ENCODE results near the gene TPCN2. TPM values are rescaled to one million over a fixed set of nuclear protein-coding genes. Genes with fewer than 3 reads are reported as not detected.

The TPCN2 gene
- total and polyA plus RNA-seq, 9 of the 15 experiments (the other 6 are each of a cell fraction or from before 2014, with no cell fraction given): 0.66 to 10.2 (median 4.6) TPM

- Histone ChIP-seq H3K27ac (ENCODE audit: extremely low read depth, low read depth, low read length) (no peak overlapping the region), H3K79me2 (ENCODE audit: control insufficient read depth, insufficient read depth, low read length) (no peaks in the 10 kb centered on the region), H2AFZ (ENCODE audit: low read depth, low read length) (no peak overlapping the region; the same call in 1 of the 2 replicates), H3K4me2 (ENCODE audit: insufficient read depth, low read length) (peak overlapping the region; percentile 19; the same call in 1 of the 2 replicates), H3K9me3 (replicated peaks; ENCODE audit: control insufficient read depth, insufficient read depth, low read depth, low read length) (no peaks in the 10 kb centered on the region), H4K20me1 (replicated peaks; ENCODE audit: control insufficient read depth, insufficient read depth, low read length) (no peaks in the 10 kb centered on the region), H3K4me1 (replicated peaks in 1 of 2; ENCODE audit: control insufficient read depth in 2 of 2, insufficient read depth in 2 of 2, low read length in 2 of 2) (peaks cover 14 to 23% of the 10 kb centered on the region in 2 experiments; a peak in 4 of 5 replicates), H3K27me3 (ENCODE audit: control insufficient read depth in 2 of 2, insufficient read depth in 2 of 2, low read length in 2 of 2) (peaks cover 0 to 3% of the 10 kb centered on the region in 2 experiments; a peak in 2 of 5 replicates), H3K9me1 (ENCODE audit: control insufficient read depth, insufficient read depth, low read length) (no peaks in the 10 kb centered on the region), H3K36me3 (ENCODE audit: control insufficient read depth, insufficient read depth, low read length) (no peaks in the 10 kb centered on the region), H3K4me3 (no peak overlapping the region), H3K9ac (ENCODE audit: insufficient read depth in 1 of 2, low read depth in 2 of 2, low read length in 2 of 2) (no peak overlapping the region; a peak in 1 of 4 replicates)
- intact Hi-C loops (cut with micrococcal nuclease): loop anchor here (10.0 kb wide), 4 partner anchors 77 to 507 kb away; partner anchors contain the start of genes CCND1 and MYEOV
- FAIRE-seq (peak; percentile 81), DNase-seq (ENCODE audit: extremely low read depth in 1 of 4, low spot score in 3 of 4) (peak in 1 of 4 experiments; percentile 55), ATAC-seq (peak; percentile 77)
- 3% methylated on average over 3 of the region's 3 CpGs for WGBS (ENCODE audit: insufficient coverage, low coverage, missing lambda C conversion rate)
- in situ Hi-C loops (cut with MboI): no loop called here
- TF ChIP-seq ZNF511 (CRISPR knock-in tag; IDR thresholded peaks at IDR 0.05) (no peak), ZZZ3 (IDR thresholded peaks at IDR 0.05) (no peak), CEBPB (tag; IDR thresholded peaks at IDR 0.05) (peak; percentile 95), DACH1 (IDR thresholded peaks at IDR 0.05; ENCODE audit: partially characterized antibody) (no peak), ZNF282 (CRISPR knock-in tag; IDR thresholded peaks at IDR 0.05) (no peak), HEY1 (CRISPR knock-in tag; IDR thresholded peaks at IDR 0.05; ENCODE audit: borderline replicate concordance) (no peak), CBFA2T3 (IDR thresholded peaks at IDR 0.05) (peak; percentile 23; the same call in 1 of the 2 replicates), TBP (optimal IDR thresholded peaks at IDR 0.05; ENCODE audit: low read depth, low read length) (no peak), DMBX1 (CRISPR knock-in tag; IDR thresholded peaks at IDR 0.05; ENCODE audit: borderline replicate concordance) (no peak), CBFB (CRISPR knock-in tag; IDR thresholded peaks at IDR 0.05) (no peak), PURB (CRISPR knock-in tag; IDR thresholded peaks at IDR 0.05; ENCODE audit: low read depth) (no peak), STAT5A (IDR thresholded peaks at IDR 0.05; ENCODE audit: borderline replicate concordance, low read length) (no peak), GABPA (tag; conservative IDR thresholded peaks at IDR 0.05; ENCODE audit: low read depth) (no peak), CREB3L1 (IDR thresholded peaks at IDR 0.05; ENCODE audit: borderline replicate concordance, low read depth) (no peak), RCOR1 (IDR thresholded peaks at IDR 0.05; ENCODE audit: borderline replicate concordance in 1 of 2, low read depth in 2 of 2, low read length in 2 of 2) (peak in 1 of 2 experiments; percentile 22; a peak in 1 of 4 replicates), CEBPG (CRISPR knock-in tag; IDR thresholded peaks at IDR 0.05) (0 out of 2 replicates have a peak, but pooled peaks have one; percentile 31), CEBPG (tag; conservative IDR thresholded peaks at IDR 0.05 in 1 of 2, IDR thresholded peaks at IDR 0.05 in 1 of 2) (peak; percentile 81 to 90), TEAD1 (CRISPR knock-in tag; IDR thresholded peaks at IDR 0.05) (peak in 1 of 2 experiments; percentile 30; a peak in 1 of 4 replicates), MAFF (IDR thresholded peaks at IDR 0.05; ENCODE audit: low read length) (no peak)
- TF ChIP-seq, protein P1, sequence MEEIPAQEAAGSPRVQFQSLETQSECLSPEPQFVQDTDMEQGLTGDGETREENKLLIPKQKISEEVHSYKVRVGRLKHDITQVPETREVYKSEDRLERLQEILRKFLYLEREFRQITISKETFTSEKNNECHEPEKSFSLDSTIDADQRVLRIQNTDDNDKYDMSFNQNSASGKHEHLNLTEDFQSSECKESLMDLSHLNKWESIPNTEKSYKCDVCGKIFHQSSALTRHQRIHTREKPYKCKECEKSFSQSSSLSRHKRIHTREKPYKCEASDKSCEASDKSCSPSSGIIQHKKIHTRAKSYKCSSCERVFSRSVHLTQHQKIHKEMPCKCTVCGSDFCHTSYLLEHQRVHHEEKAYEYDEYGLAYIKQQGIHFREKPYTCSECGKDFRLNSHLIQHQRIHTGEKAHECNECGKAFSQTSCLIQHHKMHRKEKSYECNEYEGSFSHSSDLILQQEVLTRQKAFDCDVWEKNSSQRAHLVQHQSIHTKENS (CRISPR knock-in tag; IDR thresholded peaks at IDR 0.05): no peak
- ChIA-PET CTCF (ENCODE audit: low intra/inter-chr PET ratio) (no interaction called here), POLR2A (no interaction called here)
- BruUV-seq (replicated peaks): no TSS peak
These were observed 89.5 kb downstream of the TPCN2 start for GRCh38 chr11:69138265-69138664.

All from K562 (cell line).